PC-9 (cell line): ENCODE measurements around the gene MAP4K5.

Source experiments
- EZH2 ChIP-seq: fragments of 200-600 bp; sonication (generic); IDR thresholded peaks from 2 replicates; pipeline ENCODE4 v1.8.0; 2017; ENCODE audit warnings: antibody characterized with exemption, low read depth
- TF ChIP-seq, protein P1 (sequence below): fragments of 200-600 bp; sonication (generic); conservative IDR thresholded peaks from 2 replicates; pipeline ENCODE4 v1.6.1; 2017; ENCODE audit warnings: mixed run types, antibody characterized with exemption, mild to moderate bottlenecking, moderate library complexity

DNA sequence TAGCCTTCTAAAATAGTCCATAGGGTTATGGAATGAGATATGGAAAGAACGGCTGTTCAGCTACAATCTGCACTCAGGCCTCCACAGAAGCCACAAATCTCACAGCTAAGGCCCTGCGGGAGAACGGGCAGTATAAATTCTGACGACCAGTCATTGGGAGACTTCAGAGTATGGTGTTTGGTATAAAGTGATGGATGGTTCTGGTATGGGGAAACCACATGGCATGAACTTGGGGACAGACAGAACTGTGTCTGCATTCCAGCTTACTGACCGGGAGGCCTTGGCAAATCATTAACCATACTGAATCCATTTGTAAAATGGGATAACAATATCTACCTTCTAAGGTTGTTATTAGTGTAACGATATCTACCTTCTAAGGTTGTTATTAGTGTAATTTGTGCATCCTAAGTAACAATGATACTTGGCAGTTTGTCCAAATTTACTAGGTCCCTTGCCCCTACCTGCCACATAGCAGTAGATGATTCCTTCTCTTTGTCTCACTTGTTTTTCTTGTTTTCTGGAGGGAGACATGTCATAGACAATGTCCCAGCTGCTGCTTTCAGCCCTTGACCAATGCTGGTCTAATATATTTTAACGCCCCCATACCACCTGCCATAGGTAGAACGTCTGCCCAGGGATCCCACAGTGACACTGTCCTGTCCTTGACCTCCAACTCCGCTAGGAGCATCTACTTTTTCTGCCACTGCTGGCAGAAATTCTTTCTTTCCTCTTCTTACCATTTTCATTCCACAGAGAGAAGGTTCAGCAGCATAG is 142.5 kb downstream of the MAP4K5 start:
- TF ChIP-seq, protein P1, sequence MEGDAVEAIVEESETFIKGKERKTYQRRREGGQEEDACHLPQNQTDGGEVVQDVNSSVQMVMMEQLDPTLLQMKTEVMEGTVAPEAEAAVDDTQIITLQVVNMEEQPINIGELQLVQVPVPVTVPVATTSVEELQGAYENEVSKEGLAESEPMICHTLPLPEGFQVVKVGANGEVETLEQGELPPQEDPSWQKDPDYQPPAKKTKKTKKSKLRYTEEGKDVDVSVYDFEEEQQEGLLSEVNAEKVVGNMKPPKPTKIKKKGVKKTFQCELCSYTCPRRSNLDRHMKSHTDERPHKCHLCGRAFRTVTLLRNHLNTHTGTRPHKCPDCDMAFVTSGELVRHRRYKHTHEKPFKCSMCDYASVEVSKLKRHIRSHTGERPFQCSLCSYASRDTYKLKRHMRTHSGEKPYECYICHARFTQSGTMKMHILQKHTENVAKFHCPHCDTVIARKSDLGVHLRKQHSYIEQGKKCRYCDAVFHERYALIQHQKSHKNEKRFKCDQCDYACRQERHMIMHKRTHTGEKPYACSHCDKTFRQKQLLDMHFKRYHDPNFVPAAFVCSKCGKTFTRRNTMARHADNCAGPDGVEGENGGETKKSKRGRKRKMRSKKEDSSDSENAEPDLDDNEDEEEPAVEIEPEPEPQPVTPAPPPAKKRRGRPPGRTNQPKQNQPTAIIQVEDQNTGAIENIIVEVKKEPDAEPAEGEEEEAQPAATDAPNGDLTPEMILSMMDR = no peak
- no peak for TF ChIP-seq EZH2
